HCT116 (cell line): ENCODE data around the gene AHCTF1. TPM values are rescaled to one million over a fixed set of nuclear protein-coding genes. Genes with fewer than 3 reads are reported as not detected.

Experiments used
- ATAC-seq: fragments of 200-7000 bp; cut with Tn5 transposase; 2 replicates; pipeline ENCODE4 v1.9.1; 2020; ENCODE audit warnings: mild to moderate bottlenecking, moderate library complexity
- BruUV-seq: library from RNA; stranded (reverse); fragments of 400-500 nt; replicated peaks from 2 replicates; lab custom pipeline; 2021; lab: Mats Ljungman, UMichigan
- CTCF ChIA-PET: fragments of 300-600 bp; sonication (Branson Sonifier 250); formaldehyde crosslinking; loops from one replicate; lab custom pipeline; 2021; ENCODE audit warnings: antibody characterized with exemption; lab: Charles Lee
- POLR2A ChIA-PET: fragments of 300-600, 350-600 bp; sonication (Branson Sonifier 250); formaldehyde crosslinking; loops from one replicate; lab custom pipeline; 2021; ENCODE audit warnings: antibody characterized with exemption; lab: Charles Lee
- RAD21 ChIA-PET, 2 experiments: fragments of 300-600 bp; sonication (Branson Sonifier 250); formaldehyde crosslinking; loops; one replicate each; lab custom pipeline; 2023; ENCODE audit warnings: low total read pairs in 2 of 2; ENCODE audit not compliant: uncharacterized antibody in 2 of 2, unreplicated experiment in 2 of 2, low non-redundant PET in 1 of 2; lab: Charles Lee
- DNase-seq: peaks from one replicate; pipeline ENCODE4 v3.0.0-alpha.2; 2010; ENCODE audit warnings: low read depth, low spot score
- H2AFZ ChIP-seq: fragments of 200-600 bp; shearing (Covaris generic), sonication (generic); 2 replicates; pipeline ENCODE4 v1.6.1; 2017; ENCODE audit warnings: low read depth, mixed run types, mixed read lengths, antibody characterized with exemption, low read length; ENCODE audit not compliant: poor library complexity, severe bottlenecking
- H3K27ac ChIP-seq: 2 replicates; pipeline ENCODE4 v1.5.1; 2012; ENCODE audit warnings: low read depth, low read length
- H3K27me3 ChIP-seq: fragments of 200-600 bp; sonication (generic); 2 replicates; pipeline ENCODE4 v1.6.1; 2016; ENCODE audit warnings: mixed run types, low read length, mixed read lengths; ENCODE audit not compliant: insufficient read depth
- H3K36me3 ChIP-seq, 2 experiments: fragments of 200-500 bp in 1 of 2; fragments of 200-600 bp in 1 of 2; sonication (Bioruptor generic) in 1 of 2; sonication (generic) in 1 of 2; 2 replicates each; pipeline versions ENCODE4 v1.5.1 to v1.6.1; 2014 to 2016; ENCODE audit warnings: low read length in 2 of 2, inconsistent platforms in 1 of 2, mixed read lengths in 1 of 2, mixed run types in 1 of 2; ENCODE audit not compliant: insufficient read depth in 2 of 2, control insufficient read depth in 1 of 2
- H3K4me1 ChIP-seq, 2 experiments: fragments of 200-600 bp in 1 of 2; sonication (generic) in 1 of 2; 2 replicates each; pipeline versions ENCODE4 v1.5.1 to v1.6.1; 2012 to 2017; ENCODE audit warnings: low read length in 2 of 2, inconsistent platforms in 1 of 2, mild to moderate bottlenecking in 1 of 2, mixed read lengths in 1 of 2, mixed run types in 1 of 2, moderate library complexity in 1 of 2; ENCODE audit not compliant: insufficient read depth in 2 of 2, control insufficient read depth in 1 of 2
- H3K4me2 ChIP-seq: fragments of 200-600 bp; sonication (generic); 2 replicates; pipeline ENCODE4 v1.6.1; 2017; ENCODE audit warnings: mixed run types, low read length, mixed read lengths
- H3K4me3 ChIP-seq, 2 experiments: fragments of 200-600 bp in 1 of 2; sonication (generic) in 1 of 2; replicated peaks in 1 of 2; 2 replicates each; pipeline ENCODE4 v1.5.1; 2011 to 2016; ENCODE audit warnings: low read length in 2 of 2, control low read depth in 1 of 2, low read depth in 1 of 2, mild to moderate bottlenecking in 1 of 2, mixed read lengths in 1 of 2, mixed run types in 1 of 2
- H3K79me2 ChIP-seq: fragments of 200-600 bp; sonication (generic); 2 replicates; pipeline ENCODE4 v1.6.1; 2017; ENCODE audit warnings: mild to moderate bottlenecking, mixed run types, low read length, moderate library complexity, mixed read lengths; ENCODE audit not compliant: insufficient read depth
- H3K9ac ChIP-seq: fragments of 200-600 bp; sonication (generic); 2 replicates; pipeline ENCODE4 v1.6.1; 2016; ENCODE audit warnings: low read length, mixed read lengths
- H3K9me2 ChIP-seq: fragments of 200-600 bp; sonication (generic), shearing (Covaris generic); 2 replicates; pipeline ENCODE4 v1.6.1; 2017; ENCODE audit warnings: mixed run types, mild to moderate bottlenecking, moderate library complexity; ENCODE audit not compliant: insufficient read depth
- H3K9me3 ChIP-seq, 2 experiments: fragments of 200-500 bp in 1 of 2; fragments of 200-600 bp in 1 of 2; sonication (Bioruptor generic) in 1 of 2; sonication (generic) in 1 of 2; 2 replicates each; pipeline ENCODE4 v1.6.1; 2014 to 2017; ENCODE audit warnings: low read length in 2 of 2, mixed read lengths in 2 of 2, inconsistent platforms in 1 of 2, low read depth in 1 of 2, mild to moderate bottlenecking in 1 of 2, mixed run types in 1 of 2, moderate library complexity in 1 of 2; ENCODE audit not compliant: control insufficient read depth in 1 of 2, insufficient read depth in 1 of 2
- H4K20me1 ChIP-seq: fragments of 200-600 bp; sonication (generic), shearing (Covaris generic); 2 replicates; pipeline ENCODE4 v1.6.1; 2017; ENCODE audit warnings: mixed run types, mild to moderate bottlenecking, moderate library complexity; ENCODE audit not compliant: insufficient read depth
- CBX3 ChIP-seq: IDR thresholded peaks from 2 replicates; pipeline ENCODE4 v1.6.1; 2012; ENCODE audit warnings: low read depth
- CEBPB ChIP-seq: IDR thresholded peaks from 2 replicates; pipeline ENCODE4 v1.6.1; 2012; ENCODE audit warnings: low read depth
- EGR1 ChIP-seq: IDR thresholded peaks from 2 replicates; pipeline ENCODE4 v1.6.1; 2012; ENCODE audit warnings: low read depth
- ELF1 ChIP-seq: IDR thresholded peaks from 2 replicates; pipeline ENCODE4 v1.6.1; 2012; ENCODE audit warnings: low read depth, borderline replicate concordance
- EZH2 ChIP-seq: fragments of 200-600 bp; sonication (generic); IDR thresholded peaks from 2 replicates; pipeline ENCODE4 v1.6.1; 2017; ENCODE audit warnings: antibody characterized with exemption, mixed run types
- EZH2phosphoT487 ChIP-seq: fragments of 200-600 bp; IDR thresholded peaks from 2 replicates; pipeline ENCODE4 v1.6.1; 2018; ENCODE audit warnings: antibody characterized with exemption, borderline replicate concordance
- FOSL1 ChIP-seq: IDR thresholded peaks from 2 replicates; pipeline ENCODE4 v1.6.1; 2012; ENCODE audit warnings: low read depth
- SIN3A ChIP-seq: IDR thresholded peaks from 2 replicates; pipeline ENCODE4 v1.6.1; 2012; ENCODE audit warnings: low read depth
- SRF ChIP-seq: IDR thresholded peaks from 2 replicates; pipeline ENCODE4 v1.6.1; 2012; ENCODE audit warnings: low read depth
- TCF7L2 ChIP-seq: IDR thresholded peaks from 2 replicates; pipeline ENCODE4 v1.7.0; 2011; ENCODE audit warnings: borderline replicate concordance, inconsistent platforms; ENCODE audit not compliant: insufficient read depth, insufficient read length; ENCODE audit errors: extremely low read depth
- YY1 ChIP-seq: IDR thresholded peaks from 2 replicates; pipeline ENCODE4 v1.6.1; 2011; ENCODE audit warnings: low read length, low read depth, moderate library complexity, mild to moderate bottlenecking; ENCODE audit not compliant: insufficient replicate concordance; ENCODE audit errors: extremely low read depth
- ZBTB33 ChIP-seq: IDR thresholded peaks from 2 replicates; pipeline ENCODE4 v1.6.1; 2011; ENCODE audit warnings: mild to moderate bottlenecking, low read length, moderate library complexity; ENCODE audit not compliant: insufficient replicate concordance; ENCODE audit errors: extremely low read depth
- ZFX ChIP-seq: fragments of 450-650 bp; IDR thresholded peaks from 2 replicates; pipeline ENCODE4 v1.6.1; 2017
- ZNF274 ChIP-seq: fragments of 200-500 bp; sonication (Bioruptor generic); IDR thresholded peaks from 2 replicates; pipeline ENCODE4 v1.6.1; 2014; ENCODE audit warnings: mild to moderate bottlenecking, low read depth, low read length, inconsistent platforms
- intact Hi-C: fragments of 100-400 bp; cut with micrococcal nuclease; formaldehyde crosslinking; loops from 2 replicates; pipeline ENCODE4 v1.10.0; 2022
- total RNA-seq: library from RNA; stranded (reverse); gene quantifications from one replicate; pipeline ENCODE4 v1.2.1, GENCODE V29; 2021; ENCODE audit not compliant: unreplicated experiment
- TF ChIP-seq, protein P1 (sequence below): IDR thresholded peaks from 2 replicates; pipeline ENCODE4 v1.6.1; 2012; ENCODE audit warnings: low read depth
- TF ChIP-seq, protein P2 (sequence below): IDR thresholded peaks from 2 replicates; pipeline ENCODE4 v1.6.1; 2012

Gene AHCTF1
- total RNA-seq, 1 experiment from 2014 or later, result 56.2 TPM

DNA sequence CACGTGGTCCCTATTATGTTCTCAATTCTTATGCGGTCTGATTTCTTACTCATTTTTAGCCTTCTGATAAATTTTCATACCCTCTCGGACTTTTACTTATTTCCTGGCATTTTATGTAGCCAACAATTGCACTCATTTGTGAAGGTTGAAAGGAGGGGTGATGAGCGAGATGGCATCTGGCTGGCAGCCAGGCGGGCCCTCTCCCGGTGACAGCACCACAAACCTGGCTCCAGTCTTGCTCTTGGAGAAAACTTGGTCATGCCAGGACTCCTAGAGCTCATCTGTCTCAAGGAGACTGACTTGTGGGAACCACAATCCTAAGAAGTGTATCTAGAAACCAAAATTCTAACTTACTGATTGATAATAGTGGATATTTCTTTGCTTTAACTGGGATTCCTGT is 14.6 kb upstream of the AHCTF1 start:
- POLR2A ChIA-PET, result no interaction called here
- RAD21 ChIA-PET, result no interaction called here
- no peaks in the 10 kb centered on the region for H3K27me3 ChIP-seq

More for the DNA sequence above, 14.6 kb upstream of the AHCTF1 start:
- Histone ChIP-seq H3K27ac (no peak overlapping the region), H3K9me3 (no peaks in the 10 kb centered on the region), H3K79me2 (no peaks in the 10 kb centered on the region), H3K4me2 (no peak overlapping the region), H3K4me1 (no peaks in the 10 kb centered on the region), H4K20me1 (no peaks in the 10 kb centered on the region), H2AFZ (no peak overlapping the region), H3K36me3 (no peaks in the 10 kb centered on the region), H3K9ac (no peak overlapping the region), H3K4me3 (no peak overlapping the region), H3K9me2 (no peaks in the 10 kb centered on the region)
- intact Hi-C loops, result no loop called here
- BruUV-seq, result no TSS peak
- DNase-seq, result no peak
- CTCF ChIA-PET, result no interaction called here
- TF ChIP-seq CEBPB, result no peak
- TF ChIP-seq, protein P1, sequence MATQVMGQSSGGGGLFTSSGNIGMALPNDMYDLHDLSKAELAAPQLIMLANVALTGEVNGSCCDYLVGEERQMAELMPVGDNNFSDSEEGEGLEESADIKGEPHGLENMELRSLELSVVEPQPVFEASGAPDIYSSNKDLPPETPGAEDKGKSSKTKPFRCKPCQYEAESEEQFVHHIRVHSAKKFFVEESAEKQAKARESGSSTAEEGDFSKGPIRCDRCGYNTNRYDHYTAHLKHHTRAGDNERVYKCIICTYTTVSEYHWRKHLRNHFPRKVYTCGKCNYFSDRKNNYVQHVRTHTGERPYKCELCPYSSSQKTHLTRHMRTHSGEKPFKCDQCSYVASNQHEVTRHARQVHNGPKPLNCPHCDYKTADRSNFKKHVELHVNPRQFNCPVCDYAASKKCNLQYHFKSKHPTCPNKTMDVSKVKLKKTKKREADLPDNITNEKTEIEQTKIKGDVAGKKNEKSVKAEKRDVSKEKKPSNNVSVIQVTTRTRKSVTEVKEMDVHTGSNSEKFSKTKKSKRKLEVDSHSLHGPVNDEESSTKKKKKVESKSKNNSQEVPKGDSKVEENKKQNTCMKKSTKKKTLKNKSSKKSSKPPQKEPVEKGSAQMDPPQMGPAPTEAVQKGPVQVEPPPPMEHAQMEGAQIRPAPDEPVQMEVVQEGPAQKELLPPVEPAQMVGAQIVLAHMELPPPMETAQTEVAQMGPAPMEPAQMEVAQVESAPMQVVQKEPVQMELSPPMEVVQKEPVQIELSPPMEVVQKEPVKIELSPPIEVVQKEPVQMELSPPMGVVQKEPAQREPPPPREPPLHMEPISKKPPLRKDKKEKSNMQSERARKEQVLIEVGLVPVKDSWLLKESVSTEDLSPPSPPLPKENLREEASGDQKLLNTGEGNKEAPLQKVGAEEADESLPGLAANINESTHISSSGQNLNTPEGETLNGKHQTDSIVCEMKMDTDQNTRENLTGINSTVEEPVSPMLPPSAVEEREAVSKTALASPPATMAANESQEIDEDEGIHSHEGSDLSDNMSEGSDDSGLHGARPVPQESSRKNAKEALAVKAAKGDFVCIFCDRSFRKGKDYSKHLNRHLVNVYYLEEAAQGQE, result no peak
- no peak for TF ChIP-seq ELF1
- no peak for TF ChIP-seq SRF
- TF ChIP-seq EZH2, result no peak
- TF ChIP-seq EZH2phosphoT487, result no peak
- TF ChIP-seq, protein P2, sequence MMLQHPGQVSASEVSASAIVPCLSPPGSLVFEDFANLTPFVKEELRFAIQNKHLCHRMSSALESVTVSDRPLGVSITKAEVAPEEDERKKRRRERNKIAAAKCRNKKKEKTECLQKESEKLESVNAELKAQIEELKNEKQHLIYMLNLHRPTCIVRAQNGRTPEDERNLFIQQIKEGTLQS, result no peak
- no peak for TF ChIP-seq EGR1
- no peak for TF ChIP-seq CBX3
- no peak for TF ChIP-seq ZNF274
- TF ChIP-seq FOSL1, result no peak
- no peak for TF ChIP-seq ZBTB33
- TF ChIP-seq SIN3A, result no peak
- TF ChIP-seq ZFX, result no peak
- TF ChIP-seq YY1, result no peak
- no peak for TF ChIP-seq TCF7L2
- ATAC-seq, result no peak
